ENCODE results near the gene CCDC121. TPM values are rescaled to one million over a fixed set of nuclear protein-coding genes. Genes with fewer than 3 reads are reported as not detected.

CCDC121 gene
- total RNA-seq, 1 experiment from 2014 or later, result 3.3 TPM

DNA sequence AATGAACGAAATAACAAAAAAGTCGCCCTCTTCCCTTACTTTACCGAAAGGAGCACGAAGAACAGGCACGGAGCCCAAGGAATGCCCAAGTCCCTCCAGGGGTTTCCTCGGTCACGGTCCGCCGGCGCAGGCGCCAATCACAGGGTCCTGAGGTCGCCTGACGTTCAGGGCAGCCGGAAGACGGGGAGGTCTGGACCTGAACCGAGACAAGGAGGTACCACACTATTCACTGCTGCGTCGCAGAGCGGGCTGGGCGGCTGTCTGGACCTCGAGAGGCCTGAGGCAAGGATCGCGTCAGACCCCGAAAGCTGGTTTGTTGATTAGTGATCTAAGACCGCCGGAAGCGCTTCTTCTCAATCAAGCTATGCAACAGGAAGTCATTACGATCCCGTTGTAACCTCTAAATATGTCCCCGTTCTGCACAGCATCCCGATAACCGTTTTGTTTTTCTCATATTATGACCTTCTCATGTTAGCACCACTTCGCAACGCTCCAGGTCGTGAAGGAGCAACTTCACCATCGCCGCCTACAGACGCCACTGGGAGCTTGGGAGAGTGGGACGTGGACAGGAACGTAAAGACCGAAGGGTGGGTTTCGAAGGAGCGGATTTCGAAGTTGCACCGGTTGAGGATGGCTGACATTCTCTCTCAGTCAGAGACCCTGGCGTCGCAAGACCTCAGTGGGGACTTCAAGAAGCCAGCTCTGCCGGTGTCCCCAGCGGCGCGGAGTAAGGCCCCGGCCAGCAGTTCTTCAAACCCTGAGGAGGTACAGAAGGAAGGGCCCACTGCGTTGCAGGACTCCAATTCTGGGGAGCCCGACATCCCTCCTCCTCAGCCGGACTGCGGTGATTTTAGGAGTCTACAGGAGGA, 34.7 kb upstream of the CCDC121 start, which contains the start of the genes SLC4A1AP and SUPT7L:
Gene SLC4A1AP, plus strand, starts transcription at position 605 of the 869 bp plus-strand sequence. Its CDS starts 26 bp downstream, at position 631.
Gene SUPT7L, minus strand, starts transcription at position 330 of the 869 bp plus-strand sequence. CDS start 1,422 bp downstream, outside the sequence.
- ChIA-PET CTCF (interaction anchor here (0.6 kb wide), 1 partner anchor 19 kb away, joined by 3 read pairs; no protein-coding TSS in a partner anchor), POLR2A (ENCODE audit: low non-redundant PET) (interaction anchor here (0.5 to 0.6 kb wide), 2 partner anchors 115 to 616 kb away, joined by 4 to 8 read pairs; no protein-coding TSS in a partner anchor)
- BruUV-seq (replicated peaks), result no TSS peak
- intact Hi-C loops (cut with micrococcal nuclease; ENCODE audit: unreplicated experiment), result loop anchor here (10.0 kb wide), 1 partner anchor 259 kb away; the partner anchor contains the start of gene PPM1G
- Histone ChIP-seq H3K4me3 (ENCODE audit: low read depth, low read length, poor library complexity, severe bottlenecking) (peak within 1 kb of the TSS; percentile 82), H3K4me1 (ENCODE audit: insufficient read depth, low read length, poor library complexity, severe bottlenecking) (peaks cover 20% of the 10 kb centered on the region), H3K9me3 (ENCODE audit: low read depth, low read length, poor library complexity, severe bottlenecking) (no peaks in the 10 kb centered on the region), H3K27ac (ENCODE audit: low read depth, low read length, poor library complexity, severe bottlenecking) (peak within 1 kb of the TSS; percentile 93), H3K27me3 (replicated peaks; ENCODE audit: insufficient read depth, low read depth, low read length, poor library complexity) (no peaks in the 10 kb centered on the region), H3K36me3 (ENCODE audit: insufficient read depth, low read length, poor library complexity, severe bottlenecking) (peaks cover 48% of the 10 kb centered on the region)
- TF ChIP-seq EZH2 (IDR thresholded peaks at IDR 0.05; ENCODE audit: borderline replicate concordance, low read depth, low read length, poor library complexity, severe bottlenecking), result no peak
- TF ChIP-seq CTCF (conservative IDR thresholded peaks at IDR 0.05; ENCODE audit: low read depth, low read length), result no peak; the same call in 1 of the 2 replicates
- peak; percentile 88 for DNase-seq (ENCODE audit: low spot score)

DNA sequence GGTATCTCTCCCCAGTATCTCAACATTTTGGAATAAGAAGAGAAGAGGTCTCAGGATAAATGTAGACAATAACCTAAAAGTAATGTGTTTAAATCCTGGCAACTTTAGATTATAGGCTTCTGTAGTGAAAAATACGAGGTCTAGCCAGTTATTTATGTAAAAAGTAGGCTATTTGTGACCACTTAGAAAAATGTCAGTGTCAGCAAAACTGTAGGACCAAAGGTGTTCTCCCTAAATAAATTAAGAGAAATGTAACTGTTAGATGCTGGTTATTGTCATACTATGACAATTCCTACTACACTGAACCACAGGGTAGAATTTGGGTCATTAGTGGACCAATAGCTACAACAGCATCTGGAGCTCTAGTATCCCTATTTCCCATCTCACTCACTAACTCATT, 32.6 kb upstream of the CCDC121 start:
- H3K4me3 ChIP-seq (ENCODE audit: low read depth, low read length, poor library complexity, severe bottlenecking), result no peak overlapping the region
- H3K36me3 ChIP-seq (ENCODE audit: insufficient read depth, low read length, poor library complexity, severe bottlenecking), result peaks cover 48% of the 10 kb centered on the region
- H3K27me3 ChIP-seq (replicated peaks; ENCODE audit: insufficient read depth, low read depth, low read length, poor library complexity), result no peaks in the 10 kb centered on the region
- DNase-seq (ENCODE audit: low spot score), result no peak
- intact Hi-C loops (cut with micrococcal nuclease; ENCODE audit: unreplicated experiment), result loop anchor here (10.0 kb wide), 1 partner anchor 257 kb away; the partner anchor contains the start of gene PPM1G
- TF ChIP-seq CTCF (conservative IDR thresholded peaks at IDR 0.05; ENCODE audit: low read depth, low read length) (no peak), EZH2 (IDR thresholded peaks at IDR 0.05; ENCODE audit: borderline replicate concordance, low read depth, low read length, poor library complexity, severe bottlenecking) (no peak)
- CTCF ChIA-PET, result no interaction called here
- H3K27ac ChIP-seq (ENCODE audit: low read depth, low read length, poor library complexity, severe bottlenecking), result no peak overlapping the region
- H3K4me1 ChIP-seq (ENCODE audit: insufficient read depth, low read length, poor library complexity, severe bottlenecking), result peaks cover 20% of the 10 kb centered on the region
- no TSS peak for BruUV-seq (replicated peaks)
- H3K9me3 ChIP-seq (ENCODE audit: low read depth, low read length, poor library complexity, severe bottlenecking), result no peaks in the 10 kb centered on the region
- POLR2A ChIA-PET (ENCODE audit: low non-redundant PET), result no interaction called here

DNA sequence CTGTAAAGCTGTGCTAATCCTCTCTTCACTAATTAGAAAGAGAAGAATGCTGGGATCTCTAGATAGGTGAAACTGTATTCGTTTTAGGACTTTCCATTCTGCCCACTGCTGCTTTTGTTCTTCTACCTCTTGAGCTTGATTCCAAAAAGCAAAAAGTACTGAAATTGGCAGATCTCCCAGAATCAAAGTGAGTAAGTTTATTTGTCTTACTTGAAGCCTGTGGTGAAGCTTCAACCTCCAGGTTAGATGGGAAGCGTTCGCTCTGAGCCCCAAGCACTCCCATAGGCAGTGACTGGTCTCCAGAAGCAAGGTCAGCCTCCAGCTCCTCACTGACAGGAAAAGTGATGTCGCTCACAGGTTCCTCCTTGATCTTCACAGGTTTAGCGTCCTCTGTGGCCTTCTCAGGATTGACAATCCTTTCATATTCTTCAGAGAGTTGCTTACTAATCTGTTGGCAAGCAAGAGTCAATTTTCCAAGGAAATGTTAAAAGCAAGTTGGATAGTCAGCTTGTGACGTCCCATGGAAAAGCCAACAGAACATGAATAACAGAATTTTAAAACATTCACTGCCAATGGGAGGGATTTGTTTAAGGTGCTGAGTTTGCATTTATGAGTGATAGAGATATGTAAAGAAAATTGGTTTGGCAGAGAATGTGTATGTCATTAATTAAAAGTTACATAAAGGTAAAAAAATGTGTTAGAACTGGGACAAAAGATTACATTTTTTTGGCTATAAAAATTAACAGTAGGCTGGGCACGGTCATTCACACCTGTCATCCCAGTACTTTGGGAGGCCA, 26.5 kb upstream of the CCDC121 start:
- no peak for DNase-seq (ENCODE audit: low spot score)
- TF ChIP-seq EZH2 (IDR thresholded peaks at IDR 0.05; ENCODE audit: borderline replicate concordance, low read depth, low read length, poor library complexity, severe bottlenecking) (no peak), CTCF (conservative IDR thresholded peaks at IDR 0.05; ENCODE audit: low read depth, low read length) (no peak)
- no peak overlapping the region for H3K4me3 ChIP-seq (ENCODE audit: low read depth, low read length, poor library complexity, severe bottlenecking)
- no peaks in the 10 kb centered on the region for H3K27me3 ChIP-seq (replicated peaks; ENCODE audit: insufficient read depth, low read depth, low read length, poor library complexity)
- POLR2A ChIA-PET (ENCODE audit: low non-redundant PET), result no interaction called here
- intact Hi-C loops (cut with micrococcal nuclease; ENCODE audit: unreplicated experiment), result no loop called here
- no peak overlapping the region for H3K27ac ChIP-seq (ENCODE audit: low read depth, low read length, poor library complexity, severe bottlenecking)
- CTCF ChIA-PET, result no interaction called here
- no TSS peak for BruUV-seq (replicated peaks)
- peaks cover 78% of the 10 kb centered on the region for H3K36me3 ChIP-seq (ENCODE audit: insufficient read depth, low read length, poor library complexity, severe bottlenecking)
- H3K9me3 ChIP-seq (ENCODE audit: low read depth, low read length, poor library complexity, severe bottlenecking), result no peaks in the 10 kb centered on the region
- H3K4me1 ChIP-seq (ENCODE audit: insufficient read depth, low read length, poor library complexity, severe bottlenecking), result no peaks in the 10 kb centered on the region

Measured in A673 (cell line).